ENCODE results near the gene LYVE1. TPM values are rescaled to one million over a fixed set of nuclear protein-coding genes. Genes with fewer than 3 reads are reported as not detected.

The LYVE1 gene
- total and polyA plus RNA-seq, 2 of the 13 experiments (the other 11 are each of a cell fraction or from before 2014, with no cell fraction given): 1.2 to 1.4 TPM

DNA sequence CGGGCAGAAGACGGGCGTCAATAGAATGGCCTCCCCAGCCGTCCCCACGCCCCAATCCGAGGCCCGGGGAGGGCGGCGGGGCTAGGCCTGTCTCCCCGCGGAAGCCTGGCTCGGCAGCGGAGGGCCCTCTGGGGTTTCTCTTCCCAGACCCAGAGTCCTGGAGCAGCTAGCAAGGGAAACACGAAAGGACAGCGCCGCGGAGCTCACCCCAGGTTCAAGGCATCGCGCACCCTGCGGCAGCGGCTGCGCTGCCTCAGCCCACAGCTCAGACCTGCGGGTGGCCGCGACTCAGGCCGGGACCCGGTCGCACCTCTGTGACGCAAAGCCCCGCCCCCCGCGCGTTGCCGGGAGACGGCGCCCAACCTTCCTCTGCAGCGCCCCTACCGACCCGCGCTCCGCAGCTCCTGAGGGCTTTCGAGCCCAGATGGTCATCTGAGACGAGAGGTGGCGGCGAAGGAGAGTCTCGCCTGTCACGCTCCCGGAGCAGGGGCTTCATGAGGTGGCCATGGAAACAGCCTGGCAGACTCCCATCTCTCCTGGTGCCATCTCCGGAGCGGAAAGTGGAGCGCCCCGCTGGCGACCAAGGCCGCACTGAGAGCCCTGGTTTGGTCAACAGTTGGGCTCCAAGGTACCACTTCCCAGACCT lies 27.4 kb downstream of the LYVE1 start, which contains the start of gene RNF141 (continued):
- TF ChIP-seq, protein P1, sequence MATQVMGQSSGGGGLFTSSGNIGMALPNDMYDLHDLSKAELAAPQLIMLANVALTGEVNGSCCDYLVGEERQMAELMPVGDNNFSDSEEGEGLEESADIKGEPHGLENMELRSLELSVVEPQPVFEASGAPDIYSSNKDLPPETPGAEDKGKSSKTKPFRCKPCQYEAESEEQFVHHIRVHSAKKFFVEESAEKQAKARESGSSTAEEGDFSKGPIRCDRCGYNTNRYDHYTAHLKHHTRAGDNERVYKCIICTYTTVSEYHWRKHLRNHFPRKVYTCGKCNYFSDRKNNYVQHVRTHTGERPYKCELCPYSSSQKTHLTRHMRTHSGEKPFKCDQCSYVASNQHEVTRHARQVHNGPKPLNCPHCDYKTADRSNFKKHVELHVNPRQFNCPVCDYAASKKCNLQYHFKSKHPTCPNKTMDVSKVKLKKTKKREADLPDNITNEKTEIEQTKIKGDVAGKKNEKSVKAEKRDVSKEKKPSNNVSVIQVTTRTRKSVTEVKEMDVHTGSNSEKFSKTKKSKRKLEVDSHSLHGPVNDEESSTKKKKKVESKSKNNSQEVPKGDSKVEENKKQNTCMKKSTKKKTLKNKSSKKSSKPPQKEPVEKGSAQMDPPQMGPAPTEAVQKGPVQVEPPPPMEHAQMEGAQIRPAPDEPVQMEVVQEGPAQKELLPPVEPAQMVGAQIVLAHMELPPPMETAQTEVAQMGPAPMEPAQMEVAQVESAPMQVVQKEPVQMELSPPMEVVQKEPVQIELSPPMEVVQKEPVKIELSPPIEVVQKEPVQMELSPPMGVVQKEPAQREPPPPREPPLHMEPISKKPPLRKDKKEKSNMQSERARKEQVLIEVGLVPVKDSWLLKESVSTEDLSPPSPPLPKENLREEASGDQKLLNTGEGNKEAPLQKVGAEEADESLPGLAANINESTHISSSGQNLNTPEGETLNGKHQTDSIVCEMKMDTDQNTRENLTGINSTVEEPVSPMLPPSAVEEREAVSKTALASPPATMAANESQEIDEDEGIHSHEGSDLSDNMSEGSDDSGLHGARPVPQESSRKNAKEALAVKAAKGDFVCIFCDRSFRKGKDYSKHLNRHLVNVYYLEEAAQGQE (IDR thresholded peaks at IDR 0.05; ENCODE audit: borderline replicate concordance in 1 of 2, low read depth in 1 of 2, low read length in 2 of 2): no peak
- TF ChIP-seq ZNF670 (CRISPR knock-in tag; IDR thresholded peaks at IDR 0.05; ENCODE audit: borderline replicate concordance) (no peak), RFXAP (CRISPR knock-in tag; IDR thresholded peaks at IDR 0.05; ENCODE audit: borderline replicate concordance) (0 out of 2 replicates have a peak, but pooled peaks have one; percentile 14), TSC22D2 (CRISPR knock-in tag; IDR thresholded peaks at IDR 0.05; ENCODE audit: borderline replicate concordance) (0 out of 2 replicates have a peak, but pooled peaks have one; percentile 69), ZNF549 (CRISPR knock-in tag; IDR thresholded peaks at IDR 0.05) (no peak), ZNF460 (CRISPR knock-in tag; IDR thresholded peaks at IDR 0.05; ENCODE audit: borderline replicate concordance) (no peak), FIP1L1 (IDR thresholded peaks at IDR 0.05; ENCODE audit: borderline replicate concordance, insufficient read depth, low read depth, low read length) (no peak), POLR2AphosphoS5 (IDR thresholded peaks at IDR 0.05; ENCODE audit: low read depth, low read length) (peak; percentile 86), FOXO1 (CRISPR knock-in tag; IDR thresholded peaks at IDR 0.05) (0 out of 2 replicates have a peak, but pooled peaks have one; percentile 32), ZMAT3 (CRISPR knock-in tag; conservative IDR thresholded peaks at IDR 0.05) (peak; percentile 95), ZBTB14 (CRISPR knock-in tag; IDR thresholded peaks at IDR 0.05) (peak; percentile 42; the same call in 1 of the 2 replicates), JUND (CRISPR knock-in tag; IDR thresholded peaks at IDR 0.05) (no peak), IRX3 (CRISPR knock-in tag; IDR thresholded peaks at IDR 0.05; ENCODE audit: borderline replicate concordance, low read depth) (no peak), ZNF18 (CRISPR knock-in tag; IDR thresholded peaks at IDR 0.05; ENCODE audit: insufficient replicate concordance) (no peak), CENPX (CRISPR knock-in tag; IDR thresholded peaks at IDR 0.05) (no peak), ATM (IDR thresholded peaks at IDR 0.05; ENCODE audit: borderline replicate concordance) (no peak), ZNF451 (CRISPR knock-in tag; IDR thresholded peaks at IDR 0.05) (0 out of 2 replicates have a peak, but pooled peaks have one; percentile 65), HOXA5 (CRISPR knock-in tag; IDR thresholded peaks at IDR 0.05) (peak; percentile 80; the same call in 1 of the 2 replicates), KLF12 (CRISPR knock-in tag; IDR thresholded peaks at IDR 0.05; ENCODE audit: borderline replicate concordance) (0 out of 2 replicates have a peak, but pooled peaks have one; percentile 38), GATA4 (IDR thresholded peaks at IDR 0.05; ENCODE audit: borderline replicate concordance, low read depth) (0 out of 2 replicates have a peak, but pooled peaks have one; percentile 48)
- TF ChIP-seq, protein P2, sequence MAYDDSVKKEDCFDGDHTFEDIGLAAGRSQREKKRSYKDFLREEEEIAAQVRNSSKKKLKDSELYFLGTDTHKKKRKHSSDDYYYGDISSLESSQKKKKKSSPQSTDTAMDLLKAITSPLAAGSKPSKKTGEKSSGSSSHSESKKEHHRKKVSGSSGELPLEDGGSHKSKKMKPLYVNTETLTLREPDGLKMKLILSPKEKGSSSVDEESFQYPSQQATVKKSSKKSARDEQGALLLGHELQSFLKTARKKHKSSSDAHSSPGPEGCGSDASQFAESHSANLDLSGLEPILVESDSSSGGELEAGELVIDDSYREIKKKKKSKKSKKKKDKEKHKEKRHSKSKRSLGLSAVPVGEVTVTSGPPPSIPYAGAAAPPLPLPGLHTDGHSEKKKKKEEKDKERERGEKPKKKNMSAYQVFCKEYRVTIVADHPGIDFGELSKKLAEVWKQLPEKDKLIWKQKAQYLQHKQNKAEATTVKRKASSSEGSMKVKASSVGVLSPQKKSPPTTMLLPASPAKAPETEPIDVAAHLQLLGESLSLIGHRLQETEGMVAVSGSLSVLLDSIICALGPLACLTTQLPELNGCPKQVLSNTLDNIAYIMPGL (CRISPR knock-in tag; IDR thresholded peaks at IDR 0.05; ENCODE audit: borderline replicate concordance in 1 of 2, low read depth in 1 of 2): peak; percentile 94 to 95

All from HepG2 (cell line).